ENCODE measurements around the gene ALDH1A2.

Gene ALDH1A2

GRCh38 chr15:57994221-57995049 lies 71.1 kb downstream of the ALDH1A2 start:
- DNase-seq, result no peak

DNA sequence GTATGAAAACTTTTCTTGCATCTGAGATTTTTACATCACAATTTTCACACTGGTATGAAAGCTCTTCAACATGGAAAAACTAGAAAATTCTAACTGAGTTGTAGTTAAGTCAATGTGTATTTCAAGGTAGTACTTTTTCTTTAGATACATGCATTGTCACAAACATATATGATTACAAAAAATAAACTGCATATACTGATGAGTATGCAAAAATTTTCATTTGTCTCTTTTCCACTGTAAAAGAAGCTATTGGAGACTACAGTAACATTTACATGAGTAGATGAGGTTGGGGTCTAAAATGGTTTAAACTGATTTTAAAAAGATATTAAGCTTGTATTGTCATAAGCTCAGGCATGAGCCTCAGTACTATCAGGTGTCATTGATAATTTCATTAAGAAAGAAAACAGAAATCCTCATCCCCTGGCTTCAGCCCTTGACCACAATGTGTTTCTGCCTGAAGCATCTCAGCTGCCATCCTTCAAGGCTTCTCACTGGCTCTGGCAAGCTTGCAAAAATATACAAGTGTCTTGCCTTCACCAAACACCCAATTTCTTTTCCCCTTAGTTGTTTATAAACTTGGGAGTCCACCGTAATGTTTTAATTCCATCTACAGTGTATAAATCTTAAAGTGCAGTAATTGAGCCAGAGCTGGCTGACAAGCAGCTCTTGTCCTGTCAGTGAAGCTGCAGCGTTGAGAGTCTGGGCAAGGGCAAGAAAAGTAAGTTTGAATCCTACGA lies 71.9 kb downstream of the ALDH1A2 start:
- DNase-seq, result no peak

DNA sequence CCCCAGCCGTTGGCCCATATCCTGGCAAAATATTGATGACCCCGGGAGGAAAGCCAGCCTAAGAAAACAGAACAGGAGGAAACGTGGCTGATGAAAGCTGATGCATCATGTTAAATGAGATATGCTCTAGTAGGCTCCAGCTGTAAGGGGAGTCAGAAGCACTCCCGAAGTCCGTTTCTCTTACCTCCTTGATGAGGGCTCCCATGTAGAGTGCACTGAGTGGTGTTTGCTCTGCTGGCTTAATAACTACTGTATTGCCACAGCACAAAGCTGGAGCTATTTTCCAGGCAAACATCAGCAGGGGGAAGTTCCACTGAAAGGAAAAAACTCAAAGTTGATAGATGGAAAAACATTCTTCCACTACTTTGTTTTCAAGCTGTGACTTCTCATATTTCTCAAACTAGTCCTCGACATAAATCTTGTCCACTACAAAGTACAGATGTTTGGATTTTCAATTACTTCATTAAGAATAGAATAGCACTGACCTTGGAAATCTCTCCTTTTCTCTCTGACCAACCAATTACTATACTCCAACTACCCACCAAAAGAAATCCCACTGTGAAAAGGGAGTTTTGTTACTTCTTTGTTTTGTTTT lies 72.7 kb downstream of the ALDH1A2 start:
- DNase-seq, result no peak

DNA sequence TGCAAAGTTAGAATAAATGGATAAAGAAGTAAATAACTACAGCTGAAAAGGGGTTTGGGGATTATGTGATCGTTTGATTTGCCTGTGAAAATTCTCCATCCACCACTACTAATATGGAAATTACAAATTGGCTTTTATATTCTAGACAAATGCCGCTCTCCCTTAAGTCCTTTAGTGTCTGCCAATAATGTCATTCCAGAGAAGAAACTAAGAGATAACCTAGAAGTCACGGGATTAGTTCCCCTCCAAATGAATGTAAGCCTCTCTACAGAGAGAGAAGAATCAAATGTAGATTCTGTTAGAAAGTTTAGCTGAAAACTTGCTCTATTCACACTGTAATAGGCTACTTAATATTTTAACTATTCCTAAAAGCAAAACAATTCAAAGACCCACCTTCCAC lies 92.0 kb downstream of the ALDH1A2 start:
- no peak for DNase-seq

GRCh38 chr15:57972864-57973263 lies 92.6 kb downstream of the ALDH1A2 start:
- no peak for DNase-seq

DNA sequence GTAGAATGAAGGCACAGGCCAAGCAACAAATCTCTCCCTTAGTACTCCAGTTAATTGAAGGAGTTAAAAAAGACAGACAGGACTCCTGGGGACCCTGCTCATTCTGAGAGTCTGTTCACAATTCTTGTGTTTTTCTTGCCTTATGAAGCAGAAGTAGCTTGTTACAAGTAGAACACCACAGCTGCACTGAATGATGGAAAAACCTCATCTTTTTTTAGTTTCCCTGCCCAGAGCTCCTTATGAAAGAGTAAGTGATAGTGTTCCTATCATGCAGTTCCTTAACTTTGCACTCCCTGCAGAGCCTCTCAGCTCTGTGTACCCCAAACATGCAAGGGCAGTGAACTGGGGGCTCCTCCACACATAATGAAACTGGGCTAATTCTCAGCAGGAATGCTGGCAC lies 95.5 kb downstream of the ALDH1A2 start:
- DNase-seq, result no peak

DNA sequence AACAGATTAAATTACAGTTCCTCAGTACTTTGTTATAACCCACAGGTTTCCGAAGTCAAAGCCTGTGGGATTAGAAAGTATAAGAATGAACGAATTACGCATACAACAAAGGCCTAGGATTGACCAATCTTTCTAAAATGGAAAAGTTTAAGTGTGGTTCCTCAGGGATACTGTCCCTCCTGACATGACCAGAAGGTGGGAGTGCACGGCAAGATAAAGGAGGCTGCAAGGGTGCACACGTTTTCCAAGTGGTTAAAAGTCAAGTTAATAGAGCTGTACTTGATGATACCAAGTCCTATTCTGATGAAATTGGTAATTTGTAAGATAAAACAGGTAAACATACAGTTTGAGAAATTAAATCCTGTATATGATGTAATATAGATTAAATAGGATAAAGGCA lies 96.2 kb downstream of the ALDH1A2 start:
- DNase-seq, result no peak

- DNase-seq, result no peak
These were observed 102.6 kb downstream of the ALDH1A2 start for GRCh38 chr15:57962887-57963286.

DNA sequence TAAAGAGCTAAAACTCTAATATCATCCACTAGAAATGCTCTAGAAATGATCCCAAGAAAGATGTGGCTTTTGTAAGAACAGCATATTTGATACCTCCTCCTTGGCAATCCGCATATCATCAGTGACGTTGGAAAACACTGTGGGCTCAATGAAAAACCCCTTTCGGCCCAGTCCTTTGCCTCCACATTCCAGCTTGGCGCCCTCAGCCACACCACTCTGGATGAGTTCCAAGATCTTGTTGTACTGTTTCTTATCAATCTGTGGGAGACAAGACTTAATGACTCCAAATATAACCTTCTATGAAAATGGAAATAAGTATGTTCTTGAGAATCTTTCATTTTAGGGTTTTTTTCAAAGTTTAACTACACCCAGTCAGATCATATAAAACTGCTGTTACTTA lies 103.6 kb downstream of the ALDH1A2 start:
- no peak for DNase-seq

- DNase-seq, result no peak
These were observed 108.4 kb downstream of the ALDH1A2 start for GRCh38 chr15:57957113-57957512.

- no peak for DNase-seq
These were observed 111.6 kb downstream of the ALDH1A2 start for GRCh38 chr15:57953874-57954273.

DNA sequence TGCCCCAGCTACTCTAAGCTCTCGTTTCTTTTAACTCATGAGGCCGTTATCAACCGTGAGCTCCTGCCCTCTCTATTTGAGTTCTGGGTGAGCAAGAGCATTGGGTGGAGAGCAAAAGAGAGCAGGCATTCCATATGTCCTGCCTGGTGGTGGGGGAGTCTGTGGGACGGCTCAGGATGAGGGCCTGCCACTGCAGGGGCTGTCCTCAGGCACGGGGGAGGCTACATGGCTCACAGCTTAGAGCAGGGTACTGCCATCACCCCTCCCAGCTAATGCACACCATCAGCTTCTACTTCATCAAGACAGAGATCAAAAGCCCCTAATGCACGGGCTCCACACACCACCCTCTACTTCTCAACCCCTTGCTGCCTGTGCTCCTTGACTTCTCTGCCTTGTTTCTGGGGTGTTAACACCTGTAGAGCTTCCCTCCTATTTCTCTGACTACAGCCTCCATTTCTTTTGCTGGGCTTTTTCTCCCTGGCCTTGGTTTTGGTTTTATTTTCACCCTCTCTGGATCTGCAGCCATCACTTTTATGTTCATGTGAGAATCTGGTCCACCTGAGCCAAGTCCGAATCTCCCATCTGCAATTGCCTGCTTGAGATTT lies 114.1 kb downstream of the ALDH1A2 start:
- DNase-seq, result no peak

- DNase-seq, result no peak
These were observed 115.0 kb downstream of the ALDH1A2 start for GRCh38 chr15:57950381-57950946.

GRCh38 chr15:57949374-57949943 lies 116.1 kb downstream of the ALDH1A2 start:
- no peak for DNase-seq

- DNase-seq, result no peak
These were observed 116.9 kb downstream of the ALDH1A2 start for GRCh38 chr15:57948351-57949289.

GRCh38 chr15:57947781-57948180 lies 117.7 kb downstream of the ALDH1A2 start:
- DNase-seq, result no peak

GRCh38 chr15:57947282-57947681 lies 118.2 kb downstream of the ALDH1A2 start:
- DNase-seq, result no peak

DNA sequence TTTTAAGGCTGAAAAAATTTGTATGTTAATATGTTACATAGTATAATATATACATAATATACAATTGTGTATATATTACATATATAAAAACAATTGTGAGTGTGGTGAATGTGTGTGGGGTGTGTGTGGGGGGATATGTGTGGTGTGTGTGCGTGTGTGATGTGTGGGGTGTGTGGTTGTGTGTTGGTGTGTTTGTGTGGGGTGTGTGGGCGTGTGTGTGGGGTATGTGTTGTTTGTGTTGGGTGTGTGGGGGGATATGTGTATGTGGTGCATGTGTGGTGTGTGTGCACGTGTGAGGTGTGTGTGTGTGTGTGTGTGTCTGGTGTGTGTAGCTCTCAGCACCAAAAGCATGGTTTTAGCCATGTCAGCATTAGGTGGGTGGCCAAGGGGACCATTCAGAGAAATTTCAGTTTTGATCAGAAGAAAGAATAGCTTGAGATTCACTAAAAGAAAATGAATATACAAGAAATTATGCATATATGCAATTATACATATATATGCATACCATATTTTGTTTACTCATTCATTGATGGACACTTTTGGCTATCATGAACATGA lies 118.9 kb downstream of the ALDH1A2 start:
- DNase-seq, result no peak

- DNase-seq, result no peak
These were observed 119.9 kb downstream of the ALDH1A2 start for GRCh38 chr15:57945616-57946015.

DNA sequence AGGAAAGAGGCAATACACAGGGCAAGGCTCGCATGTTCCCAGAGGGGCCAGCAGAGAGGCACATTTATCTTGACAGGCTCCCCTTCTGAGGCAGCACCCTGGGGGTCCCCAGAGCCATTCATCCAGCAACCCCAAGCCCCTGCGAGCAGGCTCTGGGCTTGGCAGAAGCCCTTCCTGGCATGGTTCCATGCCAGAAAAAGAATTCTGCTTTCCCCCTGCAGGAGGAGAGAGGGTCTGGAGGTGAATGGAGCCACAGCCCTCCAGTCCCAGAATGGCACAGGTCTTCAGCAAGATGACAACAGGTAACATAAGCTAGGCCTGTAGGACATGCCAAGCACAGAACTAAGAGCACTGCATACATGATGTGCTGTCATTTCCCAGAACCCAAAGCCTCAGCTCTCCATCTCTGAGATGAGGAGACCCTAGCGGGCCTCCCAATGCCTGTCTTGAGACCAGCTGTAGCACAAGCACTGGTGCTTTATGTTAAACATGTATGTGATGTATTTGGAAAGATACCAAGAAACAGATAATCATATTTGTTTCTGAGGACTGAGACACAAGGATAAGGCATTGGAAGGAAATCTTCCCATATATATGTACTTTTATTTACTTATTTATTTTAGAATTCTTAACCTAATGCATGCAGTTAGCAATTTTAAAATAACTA lies 121.6 kb downstream of the ALDH1A2 start:
- no peak for DNase-seq

DNA sequence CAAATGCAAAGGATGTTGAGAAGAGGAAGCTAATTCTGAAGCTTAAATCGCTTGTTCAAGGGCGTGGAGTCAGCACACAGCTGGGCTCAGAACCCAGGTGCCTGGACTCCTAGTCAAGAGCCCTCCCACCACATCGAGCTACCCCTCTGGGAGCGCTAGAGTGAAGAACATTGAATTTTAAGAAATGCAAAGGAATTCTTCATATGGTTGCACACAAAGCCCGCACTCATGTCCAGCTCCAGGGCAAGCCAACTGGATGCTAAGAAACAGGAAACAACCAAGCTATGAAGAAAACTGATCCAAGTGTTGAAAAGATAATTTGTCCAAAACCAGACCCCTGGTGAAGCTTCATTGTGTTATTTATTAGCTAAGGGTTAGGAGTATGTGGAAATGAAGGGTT lies 122.3 kb downstream of the ALDH1A2 start:
- no peak for DNase-seq

Measured in NCI-H1694 treated with DMSO at 0.1 percent for 48 hours (cell line).